ENCODE measurements around the gene TM4SF20. TPM values are rescaled to one million over a fixed set of nuclear protein-coding genes. Genes with fewer than 3 reads are reported as not detected.

TM4SF20 gene
- total RNA-seq = not detected in 2 replicates

GRCh38 chr2:227379095-227379494 is at the start of gene TM4SF20:
TM4SF20 (minus strand) TSS chr2:227379306; CDS start chr2:227379268, 38 bp downstream.

GRCh38 chr2:227387583-227387982 is 8.5 kb upstream of the TM4SF20 start, which contains the start of gene SCYGR1:
SCYGR1 (minus strand) TSS chr2:227387949; CDS start chr2:227387949, 0 bp downstream.

GRCh38 chr2:227324995-227325838 is 53.9 kb downstream of the TM4SF20 start, which contains the start of gene MFF:
MFF (plus strand) TSS chr2:227325251; CDS start chr2:227330666, 5,415 bp downstream.

Other genes with a start within 250 kb of the TM4SF20 start
- not detected in 2 replicates for gene COL4A4, start 215.1 kb downstream of the TM4SF20 start, total RNA-seq
- not detected in 2 replicates for gene COL4A3, start 214.7 kb downstream of the TM4SF20 start, total RNA-seq
- gene MFF, start 54.1 kb downstream of the TM4SF20 start, total RNA-seq = 77.0 and 81.0 TPM in 2 replicates
- not detected in 2 replicates for gene SCYGR1, start 8.6 kb upstream of the TM4SF20 start, total RNA-seq
- 67.7 and 71.4 TPM in 2 replicates for gene AGFG1, start 92.8 kb upstream of the TM4SF20 start, total RNA-seq
- not detected in 2 replicates for gene SCYGR2, start 219.6 kb upstream of the TM4SF20 start, total RNA-seq
- not detected in 2 replicates for gene SCYGR3, start 235.5 kb upstream of the TM4SF20 start, total RNA-seq
- gene SCYGR4, start 238.2 kb upstream of the TM4SF20 start, total RNA-seq = not detected in 2 replicates